Stimulated activated CD8-positive, alpha-beta memory T cell treated with anti-CD3 and anti-CD28 coated beads, Interleukin-15, amount 100 ng/mL, for 4 hours (primary cell): ENCODE results near the gene TCEAL9.
"Not testable (repeated sequence)": the region's sequence is repeated elsewhere in the genome, so short reads cannot be mapped to it uniquely, and the experiment has no call there.

Experiments used
- DNase-seq, 2 donors: peaks; one replicate each; pipeline ENCODE4 v3.0.0-alpha.2; 2020; ENCODE audit warnings: low read depth in 2 of 2

The TCEAL9 gene

GRCh38 chrX:103356130-103356798, at the start of gene TCEAL9:
TSS of gene TCEAL9 (plus strand) at chrX:103356506. CDS start at chrX:103357685, 1,179 bp downstream.
- no peak for DNase-seq

- no peak for DNase-seq
These were observed 46.3 kb upstream of the TCEAL9 start for GRCh38 chrX:103309860-103310554.

GRCh38 chrX:103310555-103311398, 45.5 kb upstream of the TCEAL9 start, which contains the start of gene BEX2:
TSS of gene BEX2 (minus strand) at chrX:103310990. CDS start at chrX:103309976, 1,014 bp downstream.
- DNase-seq = peak; percentile 64 to 75

GRCh38 chrX:103311399-103311780, 44.9 kb upstream of the TCEAL9 start:
- DNase-seq = no peak

- no peak for DNase-seq
These were observed 26.3 kb upstream of the TCEAL9 start, which contains the start of gene TCEAL7 for GRCh38 chrX:103329991-103330390. TSS of gene TCEAL7 (plus strand) at chrX:103330239. CDS start at chrX:103331404, 1,165 bp downstream.

GRCh38 chrX:103330681-103331288, 25.5 kb upstream of the TCEAL9 start:
- DNase-seq = no peak

- DNase-seq = no peak
These were observed 17.6 kb upstream of the TCEAL9 start for GRCh38 chrX:103338663-103339062.

GRCh38 chrX:103343105-103343504, 13.2 kb upstream of the TCEAL9 start:
- peak in 1 of 2 donors; percentile 1 for DNase-seq

GRCh38 chrX:103344606-103345005, 11.7 kb upstream of the TCEAL9 start:
- no peak for DNase-seq

GRCh38 chrX:103347682-103348397, 8.5 kb upstream of the TCEAL9 start:
- no peak for DNase-seq

- no peak for DNase-seq
These were observed 552 bp downstream of the TCEAL9 start for GRCh38 chrX:103356858-103357257.

- no peak for DNase-seq
These were observed 1.6 kb downstream of the TCEAL9 start for GRCh38 chrX:103357871-103358270.

GRCh38 chrX:103359605-103360004, 3.3 kb downstream of the TCEAL9 start:
- DNase-seq = not testable (repeated sequence)

- DNase-seq = no peak
These were observed 3.8 kb downstream of the TCEAL9 start for GRCh38 chrX:103360092-103360491.

- DNase-seq = no peak
These were observed 4.6 kb downstream of the TCEAL9 start for GRCh38 chrX:103360916-103361315.

GRCh38 chrX:103361798-103362197, 5.5 kb downstream of the TCEAL9 start:
- no peak for DNase-seq

- DNase-seq = no peak
These were observed 6.2 kb downstream of the TCEAL9 start for GRCh38 chrX:103362474-103362873.

GRCh38 chrX:103363046-103363445, 6.7 kb downstream of the TCEAL9 start:
- DNase-seq = no peak

- no peak for DNase-seq
These were observed 11.2 kb downstream of the TCEAL9 start for GRCh38 chrX:103367502-103367901.

- no peak for DNase-seq
These were observed 13.2 kb downstream of the TCEAL9 start for GRCh38 chrX:103369479-103369878.

- no peak for DNase-seq
These were observed 16.6 kb downstream of the TCEAL9 start for GRCh38 chrX:103372886-103373285.
